ENCODE results near the gene DPF1.

DNA sequence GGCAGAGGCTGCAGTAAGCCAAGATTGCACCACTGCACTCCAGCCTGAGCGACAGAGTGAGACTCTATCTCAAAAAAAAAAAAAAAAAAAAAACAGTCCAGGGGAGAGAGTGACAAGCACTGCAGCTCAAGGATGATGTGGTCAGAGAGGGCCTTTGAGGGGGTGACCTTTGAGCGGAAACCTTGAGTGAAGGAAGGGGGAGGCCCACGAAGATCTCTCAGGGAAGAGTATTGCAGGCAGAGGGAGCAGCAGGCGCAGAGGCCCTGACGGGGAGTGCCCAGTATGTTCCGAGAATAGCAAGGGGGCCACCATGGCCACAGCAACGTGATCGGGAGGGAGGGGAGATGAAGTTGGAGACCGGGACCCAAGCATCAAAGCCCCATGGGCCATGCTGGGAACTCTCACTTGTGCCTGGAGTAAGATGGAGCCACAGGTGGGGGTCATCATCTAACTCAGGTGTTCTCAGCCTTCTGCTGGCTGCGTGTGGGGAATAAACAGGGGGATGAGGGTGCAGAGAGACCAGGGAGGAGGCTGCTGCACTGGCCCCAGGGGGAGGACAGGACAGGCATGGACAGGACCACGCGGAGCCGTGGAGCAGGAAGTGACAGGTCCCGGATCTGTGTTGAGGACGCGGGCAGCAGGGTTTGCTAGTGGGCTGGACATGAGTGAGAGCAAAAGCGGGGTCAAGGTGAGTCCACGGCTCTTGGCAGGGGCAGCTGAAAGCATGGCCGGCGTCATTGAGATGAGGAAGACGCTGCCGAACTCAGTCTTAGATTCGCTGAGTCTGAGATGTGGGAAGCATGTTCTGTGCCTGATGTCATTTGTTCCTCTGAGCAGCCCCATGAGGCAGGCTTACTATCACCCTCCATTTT is 60.4 kb downstream of the DPF1 start:
- no peak for TF ChIP-seq CTCF (conservative IDR thresholded peaks at IDR 0.05; ENCODE audit: low read length)
- no peak for TF ChIP-seq EZH2phosphoT487 (IDR thresholded peaks at IDR 0.05; ENCODE audit: borderline replicate concordance, low read depth, low read length)
